Hematopoietic multipotent progenitor cell treated with erythropoietin and hydrocortisone succinate and interleukin-3 and kit ligand, for 15 days (in vitro differentiated cells): ENCODE results near the gene VMP1.
"Not testable (repeated sequence)": the region's sequence is repeated elsewhere in the genome, so short reads cannot be mapped to it uniquely, and the experiment has no call there.

Experiments used
- DNase-seq: peaks from one replicate; pipeline ENCODE4 v3.0.0-alpha.2; 2015; ENCODE audit warnings: low spot score

Gene VMP1

DNA sequence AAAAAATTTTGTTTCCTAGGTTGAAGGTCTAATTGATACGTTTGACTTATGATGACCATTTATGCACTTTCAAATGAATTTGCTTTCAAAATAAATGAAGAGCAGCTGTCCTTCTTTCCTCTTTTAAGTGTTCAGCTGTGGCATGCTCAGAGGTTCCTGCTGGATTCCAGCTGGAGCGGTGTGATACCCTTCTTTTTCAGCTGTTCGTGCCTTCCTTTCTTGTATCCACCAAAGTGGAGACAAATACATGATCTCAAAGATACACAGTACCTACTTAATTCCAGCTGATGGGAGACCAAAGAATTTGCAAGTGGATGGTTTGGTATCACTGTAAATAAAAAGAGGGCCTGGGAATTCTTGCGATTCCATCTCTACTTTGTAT lies 134.4 kb downstream of the VMP1 start:
- not testable (repeated sequence) for DNase-seq

DNA sequence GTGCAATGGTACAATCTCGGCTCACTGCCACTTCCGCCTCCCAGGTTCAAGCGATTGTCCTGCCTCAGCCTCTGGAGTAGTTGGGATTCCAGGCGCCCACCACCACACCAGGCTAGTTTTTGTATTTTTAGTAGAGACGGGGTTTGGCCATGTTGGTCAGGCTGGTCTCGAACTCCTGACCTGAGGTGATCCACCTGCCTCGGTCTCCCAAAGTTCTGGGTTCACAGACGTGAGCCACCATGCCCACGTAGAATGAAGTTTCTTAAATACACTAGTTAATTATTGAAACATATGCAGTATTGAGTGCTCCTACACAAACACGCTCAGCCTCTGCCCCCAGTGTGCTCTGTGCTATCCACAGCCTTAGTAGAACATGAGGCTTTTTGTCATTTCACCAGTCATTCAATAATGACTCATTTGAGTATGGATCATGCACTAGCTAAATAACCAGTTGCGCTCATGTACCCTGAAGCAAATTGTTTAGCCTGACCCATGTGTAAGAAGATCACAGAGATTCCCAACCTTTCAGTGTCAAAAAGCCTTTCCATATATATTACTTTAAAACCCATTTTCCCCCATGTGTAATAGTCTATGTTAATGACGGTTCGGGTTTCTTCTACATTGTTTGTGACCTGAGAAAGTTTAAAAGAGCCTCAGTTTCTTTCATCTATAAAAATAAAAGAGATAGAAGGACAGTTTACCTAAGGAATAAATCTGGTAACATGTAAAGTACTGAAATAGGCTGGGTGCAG lies 135.6 kb downstream of the VMP1 start:
- no peak for DNase-seq

DNA sequence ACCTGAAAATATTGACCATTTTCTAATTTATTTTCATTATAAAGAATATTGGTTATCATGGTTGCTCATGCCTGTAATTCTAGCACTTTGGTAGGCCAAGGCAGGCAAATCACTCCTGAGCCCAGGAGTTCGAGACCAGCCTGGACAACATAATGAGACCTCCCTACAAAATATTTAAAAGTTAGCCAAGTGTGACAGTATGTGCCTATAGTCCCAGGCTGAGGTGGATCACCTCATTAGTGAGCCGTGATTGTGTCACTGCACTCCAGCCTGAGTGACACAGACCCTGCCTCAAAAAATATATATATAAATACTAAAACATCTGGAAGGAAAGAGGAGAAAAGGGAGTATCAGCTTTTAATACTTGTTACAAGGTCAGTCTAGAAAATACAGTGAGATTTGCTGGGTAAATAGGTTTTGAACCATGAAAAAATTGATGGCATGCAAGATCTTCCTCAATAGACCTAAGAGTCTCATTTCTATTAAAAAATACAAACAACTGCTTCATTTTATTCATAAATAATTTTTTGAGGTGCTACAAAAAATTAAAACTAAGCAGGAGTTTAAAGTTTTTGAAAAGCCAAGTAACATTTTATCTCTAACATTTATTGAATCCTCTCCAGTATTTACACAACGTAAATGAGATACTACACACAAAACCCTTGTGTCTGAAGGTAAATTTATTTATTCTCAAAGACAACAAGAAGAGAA lies 137.6 kb downstream of the VMP1 start:
- no peak for DNase-seq

DNA sequence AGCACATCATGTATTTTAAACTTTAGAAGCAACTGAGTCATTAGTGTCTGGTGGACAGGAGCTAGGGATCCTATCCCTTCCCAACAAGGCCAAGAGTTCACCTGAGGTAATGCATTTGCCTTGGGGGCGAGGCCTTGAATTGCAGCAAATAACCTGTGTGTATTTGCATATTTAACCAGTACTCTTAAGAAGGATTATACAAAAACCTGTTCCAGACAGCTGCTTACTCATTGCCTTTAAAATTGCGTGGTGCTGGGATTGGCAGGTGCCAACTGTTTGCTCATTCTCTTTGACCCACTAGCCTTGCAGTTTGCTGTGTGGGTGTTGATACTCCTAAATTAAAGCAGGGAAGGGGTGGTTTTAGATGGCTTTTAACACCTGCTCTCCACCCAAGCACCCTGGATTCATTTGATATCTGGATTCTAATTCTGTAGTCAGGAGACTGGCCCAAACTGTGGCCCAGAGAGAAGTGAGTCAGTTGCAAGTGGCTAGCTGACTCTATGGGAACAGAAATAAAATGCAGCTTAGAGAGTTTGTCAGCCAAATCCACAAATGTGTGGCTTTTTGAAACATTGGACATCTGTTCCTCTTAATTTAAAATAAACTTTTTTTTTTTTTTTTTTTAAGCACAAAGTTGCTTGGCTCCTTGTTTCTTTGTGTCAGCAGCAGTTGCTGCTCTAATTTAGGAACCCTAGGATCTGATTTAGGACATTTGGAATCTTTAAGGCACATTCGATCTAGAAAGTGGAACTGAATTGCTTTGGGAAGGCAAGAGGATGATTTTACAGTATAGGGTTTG lies 138.3 kb downstream of the VMP1 start:
- DNase-seq, result no peak

DNA sequence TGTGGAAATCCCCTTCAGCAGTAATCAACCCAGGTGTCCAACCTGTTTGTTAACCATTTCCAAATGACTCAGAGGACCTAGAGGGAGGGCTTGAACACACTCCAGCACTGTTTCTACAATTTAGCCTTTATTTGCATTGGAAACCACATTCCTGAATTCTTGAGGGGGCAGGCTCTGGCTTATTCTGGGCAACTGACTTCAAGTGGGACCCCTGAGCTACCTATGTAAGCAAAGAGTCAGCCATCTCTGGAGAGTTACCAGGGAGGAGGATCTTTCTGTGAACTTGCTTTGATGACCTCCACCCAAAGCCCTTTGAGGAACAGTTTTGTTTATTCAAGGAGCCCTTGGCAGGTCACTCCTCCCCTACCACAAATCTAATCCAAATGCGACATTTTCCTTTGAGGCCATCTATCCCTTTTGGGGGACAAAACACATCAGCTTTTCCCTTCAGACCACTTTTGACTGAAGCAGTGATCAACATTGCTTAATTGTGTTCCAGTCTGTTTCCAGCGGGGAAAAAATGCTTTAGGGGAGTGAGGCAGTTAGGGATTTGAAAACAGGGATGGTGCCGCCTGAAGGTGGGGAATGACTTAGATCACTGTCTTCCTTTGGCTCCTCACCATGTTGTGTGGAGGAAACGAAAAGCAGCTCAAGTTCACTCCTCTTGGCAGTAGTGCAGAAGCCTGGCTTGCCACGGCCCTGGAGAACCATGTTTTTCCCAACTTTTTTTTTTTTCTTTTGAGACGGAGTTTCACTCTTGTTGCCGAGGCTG lies 139.1 kb downstream of the VMP1 start:
- DNase-seq, result no peak

- no peak for DNase-seq
Observed at GRCh38 chr17:59848385-59848668, 140.9 kb downstream of the VMP1 start.

- no peak for DNase-seq
Observed at GRCh38 chr17:59848778-59849177, 141.3 kb downstream of the VMP1 start.

DNA sequence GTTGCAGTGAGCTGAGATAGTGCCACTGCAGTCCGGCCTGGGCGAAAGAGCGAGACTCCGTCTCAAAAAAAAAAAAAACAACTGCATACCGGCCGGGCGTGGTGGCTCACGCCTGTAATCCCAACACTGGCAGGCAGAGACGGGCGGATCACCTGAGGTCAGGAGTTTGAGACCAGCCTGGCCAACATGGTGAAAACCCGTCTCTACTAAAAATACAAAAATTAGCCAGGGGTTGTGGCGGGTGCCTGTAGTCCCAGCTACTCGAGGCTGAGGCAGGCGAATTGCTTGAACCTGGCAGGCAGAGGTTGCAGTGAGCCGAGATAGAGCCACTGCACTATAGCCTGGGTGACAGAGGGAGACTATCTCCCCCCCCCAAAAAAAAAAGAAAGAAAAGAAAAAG lies 142.9 kb downstream of the VMP1 start:
- not testable (repeated sequence) for DNase-seq

- no peak for DNase-seq
Observed at GRCh38 chr17:59851439-59852375, 144.3 kb downstream of the VMP1 start.

DNA sequence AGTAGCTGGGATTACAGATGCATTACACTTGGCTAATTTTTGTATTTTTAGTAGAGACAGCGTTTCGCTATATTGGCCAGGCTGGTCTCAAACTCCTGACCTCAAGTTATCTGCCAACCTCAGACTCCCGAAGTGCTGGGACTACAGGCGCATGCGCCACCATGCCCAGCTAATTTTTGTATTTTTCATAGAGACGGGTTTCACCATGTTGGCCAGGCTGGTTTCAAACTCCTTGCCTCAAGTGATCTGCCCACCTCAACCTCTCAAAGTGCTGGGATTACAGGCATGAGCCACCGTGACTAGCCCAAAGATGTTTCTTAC lies 145.4 kb downstream of the VMP1 start:
- not testable (repeated sequence) for DNase-seq

- no peak for DNase-seq
Observed at GRCh38 chr17:59853168-59853918, 145.9 kb downstream of the VMP1 start.

DNA sequence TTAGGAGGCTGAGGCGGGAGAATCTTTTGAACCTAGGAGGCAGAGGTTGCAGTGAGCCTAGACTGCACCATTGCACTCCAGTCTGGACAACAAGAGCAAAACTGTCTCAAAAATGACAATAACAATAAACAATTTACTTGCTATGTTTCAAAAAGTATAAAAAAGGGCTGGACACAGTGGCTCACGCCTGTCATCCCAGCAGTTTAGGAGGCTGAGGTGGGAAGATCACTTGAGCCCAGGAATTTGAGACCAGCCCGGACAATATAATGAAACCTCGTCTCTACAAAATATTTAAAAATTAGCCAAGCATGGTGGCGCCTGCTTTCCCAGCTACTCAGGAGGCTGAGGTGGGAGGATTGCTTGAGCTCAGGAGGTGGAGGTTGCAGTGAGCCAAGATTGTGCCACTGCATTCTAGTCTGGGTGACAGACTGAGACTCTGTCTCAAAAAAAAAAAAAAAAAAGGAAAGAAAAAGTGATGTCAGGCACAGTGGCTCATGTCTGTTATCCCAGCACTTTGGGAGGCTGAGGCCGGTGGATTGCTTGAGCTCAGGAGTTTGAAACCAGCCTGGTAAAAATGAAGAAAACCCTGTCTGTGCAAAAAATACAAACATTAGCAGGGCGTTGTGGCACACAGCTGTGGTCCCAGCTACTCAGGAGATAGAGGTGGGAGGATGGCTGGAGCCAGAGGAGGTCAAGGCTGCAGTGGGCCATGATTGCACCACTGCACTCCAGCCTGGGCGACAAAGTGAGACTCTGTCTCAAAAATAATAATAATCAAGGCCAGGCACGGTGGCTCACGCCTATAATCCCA lies 146.7 kb downstream of the VMP1 start:
- not testable (repeated sequence) for DNase-seq

DNA sequence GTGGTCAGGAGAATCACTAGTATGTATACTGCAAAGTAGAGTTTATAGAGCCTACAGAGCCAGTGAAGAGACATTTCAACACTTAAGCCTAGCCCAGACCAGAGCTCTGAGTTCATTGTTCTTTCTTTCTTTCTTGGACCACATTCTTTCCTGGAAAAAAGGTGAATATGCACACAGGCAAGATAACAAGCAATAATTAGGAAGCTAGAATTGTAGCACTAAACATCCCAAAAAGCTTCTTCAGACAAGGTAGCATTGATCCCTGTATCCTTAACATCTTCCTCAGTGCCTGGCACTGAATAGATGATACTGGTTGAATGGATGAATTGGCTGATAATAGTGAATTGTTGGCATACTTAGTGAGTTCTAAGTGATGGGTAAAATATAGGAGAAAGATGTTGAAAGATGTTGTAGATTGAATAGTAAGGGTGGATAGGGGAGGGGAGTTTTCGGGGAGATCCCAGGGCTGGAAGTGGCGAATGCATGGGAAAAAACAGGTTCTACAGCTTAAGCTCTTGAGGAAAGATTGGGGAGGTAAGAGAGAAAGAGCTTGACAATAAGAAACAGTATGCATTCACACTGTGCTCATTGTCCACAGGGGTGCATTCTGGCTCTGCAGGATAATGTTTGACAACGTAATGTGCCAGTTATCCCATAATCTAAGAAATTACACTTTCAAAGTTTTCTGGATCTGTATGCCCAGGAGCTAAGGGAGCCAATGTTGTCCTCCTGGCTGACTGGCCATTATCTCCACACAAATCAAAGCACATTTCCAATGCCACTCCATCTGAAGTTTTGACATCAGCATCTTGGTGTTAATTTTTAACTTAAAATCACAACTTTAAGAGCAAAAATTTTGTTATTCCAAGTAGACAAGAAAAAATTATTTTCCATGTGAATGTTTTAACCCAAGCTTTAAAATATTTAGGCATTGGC lies 149.7 kb downstream of the VMP1 start:
- no peak for DNase-seq

- DNase-seq, result no peak
Observed at GRCh38 chr17:59858167-59858816, 150.8 kb downstream of the VMP1 start.

- no peak for DNase-seq
Observed at GRCh38 chr17:59858932-59859331, 151.5 kb downstream of the VMP1 start.

DNA sequence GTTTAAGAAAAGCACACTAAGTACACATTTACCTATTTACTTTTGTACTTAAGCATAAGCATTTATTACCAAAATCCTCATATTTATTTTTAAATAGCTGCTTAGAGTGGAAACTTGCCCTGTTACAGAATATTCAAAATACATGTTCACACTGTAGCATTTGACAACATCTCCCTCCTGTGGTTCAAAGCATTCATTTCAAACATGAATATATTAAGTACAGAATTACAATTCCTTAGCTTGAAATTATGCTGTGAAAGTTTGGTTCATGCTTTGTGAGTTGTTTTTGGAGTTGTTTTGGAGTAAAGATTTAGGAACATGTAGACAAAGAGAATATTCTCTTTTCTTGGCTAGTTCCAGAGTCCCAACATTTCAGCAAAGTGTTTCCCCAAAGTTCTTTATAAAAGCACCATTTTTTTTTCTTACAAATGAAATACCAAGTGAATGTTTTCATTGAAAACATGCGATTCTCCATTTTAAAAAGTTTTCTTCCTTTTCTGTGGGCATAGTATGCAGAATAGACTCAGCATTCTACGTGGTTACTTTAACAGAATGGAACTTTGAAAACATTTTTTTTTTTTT lies 152.1 kb downstream of the VMP1 start:
- peak; percentile 50 for DNase-seq

GRCh38 chr17:59863616-59864015 lies 156.2 kb downstream of the VMP1 start:
- DNase-seq, result no peak

- no peak for DNase-seq
Observed at GRCh38 chr17:59869941-59870218, 162.4 kb downstream of the VMP1 start.
